HUES6 (cell line): Measurements from ENCODE around the gene TPO.
"Not testable (repeated sequence)": the region's sequence is repeated elsewhere in the genome, so short reads cannot be mapped to it uniquely, and the experiment has no call there.

Experiments used
- H3K27ac ChIP-seq: 2 replicates; pipeline ENCODE4 v1.7.0; 2013; ENCODE audit warnings: low read depth, mild to moderate bottlenecking, low read length, inconsistent platforms
- H3K27me3 ChIP-seq: 2 replicates; pipeline ENCODE4 v1.6.1; 2013; ENCODE audit warnings: low read length; ENCODE audit not compliant: control insufficient read depth, insufficient read depth
- H3K36me3 ChIP-seq: 2 replicates; pipeline ENCODE4 v1.6.1; 2013; ENCODE audit warnings: low read length; ENCODE audit not compliant: control insufficient read depth, insufficient read depth
- H3K4me1 ChIP-seq: 2 replicates; pipeline ENCODE4 v1.6.1; 2013; ENCODE audit warnings: low read length; ENCODE audit not compliant: control insufficient read depth, insufficient read depth
- H3K4me3 ChIP-seq: 2 replicates; pipeline ENCODE4 v1.5.1; 2013; ENCODE audit warnings: low read depth, low read length
- H3K9ac ChIP-seq: one replicate; pipeline ENCODE4 v1.6.1; 2013; ENCODE audit warnings: mild to moderate bottlenecking, low read length
- H3K9me3 ChIP-seq: 2 replicates; pipeline ENCODE4 v1.6.1; 2013; ENCODE audit warnings: low read depth, low read length; ENCODE audit not compliant: control insufficient read depth, insufficient read depth

Gene TPO

DNA sequence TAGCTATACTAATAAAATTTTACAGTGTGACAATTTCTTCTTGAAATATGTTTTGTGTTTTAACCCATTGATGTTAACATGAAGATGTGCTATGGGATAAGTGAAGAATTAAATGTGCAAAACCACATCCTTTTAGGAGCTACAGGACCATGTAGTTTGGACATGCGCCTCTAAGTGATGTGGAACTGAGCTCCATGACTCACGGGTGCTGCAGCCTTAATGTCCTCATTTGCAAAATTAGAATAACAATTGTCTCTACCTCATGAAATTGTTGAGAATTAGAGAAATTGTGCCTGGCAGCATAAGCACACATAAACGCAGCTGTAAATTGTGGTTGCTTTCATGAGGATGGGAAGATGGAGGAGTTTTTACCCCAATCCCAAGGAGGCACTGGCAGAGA is 31.6 kb upstream of the TPO start:
- Histone ChIP-seq H3K27me3 (no peaks in the 10 kb centered on the region; the same call in 1 of the 2 replicates), H3K9me3 (no peaks in the 10 kb centered on the region), H3K9ac (no peak overlapping the region), H3K27ac (no peak overlapping the region), H3K4me1 (peaks cover 8% of the 10 kb centered on the region; the same call in 1 of the 2 replicates), H3K4me3 (no peak overlapping the region), H3K36me3 (no peaks in the 10 kb centered on the region)

DNA sequence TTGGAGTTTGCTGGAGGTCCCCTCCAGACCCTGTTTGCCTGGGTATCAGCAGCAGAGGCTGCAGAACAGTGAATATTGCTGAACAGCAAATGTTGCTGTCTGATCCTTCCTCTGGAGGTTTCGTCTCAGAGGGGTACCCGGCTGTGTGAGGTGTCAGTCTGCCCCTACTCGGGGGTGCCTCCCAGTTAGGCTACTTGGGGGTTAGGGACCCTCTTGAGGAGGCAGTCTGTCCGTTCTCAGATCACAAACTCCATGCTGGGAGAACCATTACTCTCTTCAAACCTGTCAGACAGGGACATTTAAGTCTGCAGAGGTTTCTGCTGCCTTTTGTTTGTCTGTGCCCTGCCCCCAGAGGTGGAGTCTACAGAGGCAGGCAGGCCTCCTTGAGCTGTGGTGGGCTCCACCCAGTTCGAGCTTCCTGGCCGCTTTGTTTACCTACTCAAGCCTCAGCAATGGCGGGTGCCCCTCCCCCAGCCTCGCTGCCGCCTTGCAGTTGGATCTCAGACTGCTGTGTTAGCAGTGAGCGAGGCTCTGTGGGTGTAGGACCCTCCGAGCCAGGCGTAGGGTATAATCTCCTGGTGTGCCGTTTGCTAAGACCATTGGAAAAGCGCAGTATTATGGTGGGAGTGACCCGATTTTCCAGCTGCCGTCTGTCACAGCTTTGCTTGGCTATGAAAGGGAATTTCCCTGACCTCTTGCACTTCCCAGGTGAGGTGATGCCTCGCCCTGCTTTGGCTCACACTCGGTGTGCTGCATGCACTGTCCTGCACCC is 25.1 kb upstream of the TPO start:
- not testable (repeated sequence) for H3K36me3 ChIP-seq, H3K27ac ChIP-seq, H3K9me3 ChIP-seq, H3K4me1 ChIP-seq, H3K27me3 ChIP-seq
- H3K4me3 ChIP-seq = peak overlapping the region; percentile 60
- peak overlapping the region; percentile 46 for H3K9ac ChIP-seq

DNA sequence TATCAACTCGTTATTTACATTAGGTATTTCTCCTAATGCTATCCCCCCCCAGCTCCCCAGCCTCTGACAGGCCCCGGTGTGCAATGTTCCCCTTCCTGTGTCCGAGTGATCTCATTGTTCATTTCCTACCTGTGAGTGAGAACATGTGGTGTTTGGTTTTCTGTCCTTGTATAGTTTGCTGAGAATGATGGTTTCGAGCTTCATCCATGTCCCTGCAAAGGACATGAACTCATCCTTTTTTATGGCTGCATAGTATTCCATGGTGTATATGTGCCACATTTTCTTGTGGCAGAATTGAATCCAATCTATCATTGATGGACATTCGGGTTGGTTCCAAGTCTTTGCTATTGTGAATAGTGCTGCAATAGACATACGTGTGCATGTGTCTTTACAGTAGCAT is 23.1 kb upstream of the TPO start:
- not testable (repeated sequence) for H3K9ac ChIP-seq, H3K36me3 ChIP-seq, H3K9me3 ChIP-seq, H3K4me1 ChIP-seq, H3K27ac ChIP-seq, H3K27me3 ChIP-seq, H3K4me3 ChIP-seq

GRCh38 chr2:1393321-1393720 is 19.9 kb upstream of the TPO start:
- no peaks in the 10 kb centered on the region for H3K4me1 ChIP-seq
- no peaks in the 10 kb centered on the region for H3K27me3 ChIP-seq
- H3K27ac ChIP-seq = no peak overlapping the region
- no peak overlapping the region for H3K4me3 ChIP-seq
- no peaks in the 10 kb centered on the region for H3K9me3 ChIP-seq
- no peaks in the 10 kb centered on the region for H3K36me3 ChIP-seq
- H3K9ac ChIP-seq = no peak overlapping the region

DNA sequence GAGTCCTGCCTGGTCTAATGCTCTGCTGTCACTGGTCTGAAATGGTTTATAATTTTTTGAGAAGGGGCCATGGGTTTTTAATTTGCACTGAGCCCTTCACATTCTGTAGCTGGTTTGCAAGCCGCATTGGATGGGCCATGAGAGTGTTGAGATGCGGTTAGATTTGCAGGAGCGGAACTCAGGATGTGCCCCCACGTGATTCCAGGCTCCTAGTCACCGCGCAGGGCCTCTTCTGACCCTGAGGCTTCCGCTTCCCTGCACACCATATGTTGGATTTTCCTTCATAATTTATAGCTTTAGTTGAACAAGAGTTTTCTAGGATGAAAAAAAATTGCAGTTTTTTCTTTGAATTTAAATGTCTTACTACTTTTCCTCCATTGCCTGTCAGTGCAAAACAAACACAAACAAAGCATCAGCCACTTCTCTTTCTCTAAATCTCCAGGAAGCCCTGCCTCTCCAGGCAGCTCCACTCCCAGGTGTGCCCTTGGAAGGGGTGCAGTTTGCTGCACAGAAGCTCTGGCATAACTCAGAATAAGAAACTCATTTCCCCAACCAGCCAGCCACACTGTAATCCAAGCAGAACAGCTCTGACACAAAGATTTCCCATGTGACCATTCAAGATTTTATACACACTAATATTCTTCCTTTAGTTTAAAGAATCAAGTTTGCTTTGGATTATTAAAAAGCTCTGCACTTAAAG is 18.4 kb upstream of the TPO start:
- no peaks in the 10 kb centered on the region for H3K9me3 ChIP-seq
- H3K36me3 ChIP-seq = no peaks in the 10 kb centered on the region
- H3K27ac ChIP-seq = no peak overlapping the region
- no peaks in the 10 kb centered on the region for H3K27me3 ChIP-seq
- no peak overlapping the region for H3K9ac ChIP-seq
- no peaks in the 10 kb centered on the region for H3K4me1 ChIP-seq
- H3K4me3 ChIP-seq = no peak overlapping the region

DNA sequence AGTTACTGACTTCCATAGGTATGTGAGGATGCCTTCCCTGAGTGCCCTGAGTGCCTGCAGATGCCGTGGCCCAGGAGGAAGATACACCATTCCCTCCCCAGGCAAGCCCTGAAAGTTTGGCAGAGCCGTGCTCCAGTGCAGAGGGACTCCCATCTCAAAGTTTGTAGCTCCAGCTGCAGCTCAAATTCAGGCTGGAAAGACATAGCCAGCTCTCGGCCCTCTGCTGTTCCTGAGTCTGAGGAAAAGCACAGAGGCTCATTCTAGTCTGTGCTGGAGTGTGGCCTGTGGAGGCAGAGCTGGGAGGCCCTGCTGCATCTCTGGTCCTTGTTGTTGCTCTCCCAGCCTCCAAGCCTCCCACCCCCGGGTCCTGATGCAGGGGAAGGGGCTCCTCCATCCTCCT is 15.9 kb upstream of the TPO start:
- no peaks in the 10 kb centered on the region for H3K36me3 ChIP-seq
- H3K4me1 ChIP-seq = no peaks in the 10 kb centered on the region
- H3K9me3 ChIP-seq = no peaks in the 10 kb centered on the region

GRCh38 chr2:1398191-1398590 is 15.1 kb upstream of the TPO start:
- no peak overlapping the region for H3K9ac ChIP-seq
- H3K4me1 ChIP-seq = no peaks in the 10 kb centered on the region
- no peak overlapping the region for H3K27ac ChIP-seq
- no peak overlapping the region for H3K4me3 ChIP-seq
- H3K27me3 ChIP-seq = no peaks in the 10 kb centered on the region
- no peaks in the 10 kb centered on the region for H3K36me3 ChIP-seq
- H3K9me3 ChIP-seq = no peaks in the 10 kb centered on the region

More for the DNA sequence above, 15.9 kb upstream of the TPO start:
- Histone ChIP-seq H3K27me3 (no peaks in the 10 kb centered on the region), H3K4me3 (no peak overlapping the region), H3K9ac (no peak overlapping the region), H3K27ac (no peak overlapping the region)

GRCh38 chr2:1400943-1401735 is 12.1 kb upstream of the TPO start:
- H3K4me1 ChIP-seq = no peaks in the 10 kb centered on the region
- H3K9me3 ChIP-seq = no peaks in the 10 kb centered on the region
- H3K9ac ChIP-seq = no peak overlapping the region
- no peak overlapping the region for H3K4me3 ChIP-seq
- no peaks in the 10 kb centered on the region for H3K27me3 ChIP-seq
- no peaks in the 10 kb centered on the region for H3K36me3 ChIP-seq
- no peak overlapping the region for H3K27ac ChIP-seq

DNA sequence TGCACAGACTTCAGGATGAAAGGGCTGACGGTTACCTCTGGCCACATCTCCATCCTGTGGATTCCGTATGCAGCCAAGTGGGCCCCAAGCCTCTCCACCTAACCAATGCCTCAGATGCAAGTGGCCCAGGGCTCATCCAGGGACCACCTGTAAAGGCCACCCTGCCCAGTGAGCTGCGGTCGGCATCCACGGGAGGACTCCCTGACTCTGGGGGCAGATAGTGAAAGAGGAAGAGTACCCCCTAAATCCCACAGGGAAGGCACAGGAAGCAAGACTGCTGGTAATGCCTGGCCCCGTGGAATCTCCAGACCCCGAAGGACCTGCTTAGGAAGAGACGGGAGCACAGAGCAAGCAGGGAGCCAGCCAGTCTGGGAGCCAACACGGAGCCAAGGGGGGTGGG is 11.2 kb upstream of the TPO start:
- no peaks in the 10 kb centered on the region for H3K9me3 ChIP-seq
- H3K36me3 ChIP-seq = no peaks in the 10 kb centered on the region
- H3K27me3 ChIP-seq = no peaks in the 10 kb centered on the region
- H3K4me3 ChIP-seq = no peak overlapping the region
- no peaks in the 10 kb centered on the region for H3K4me1 ChIP-seq
- H3K27ac ChIP-seq = no peak overlapping the region
- H3K9ac ChIP-seq = no peak overlapping the region

DNA sequence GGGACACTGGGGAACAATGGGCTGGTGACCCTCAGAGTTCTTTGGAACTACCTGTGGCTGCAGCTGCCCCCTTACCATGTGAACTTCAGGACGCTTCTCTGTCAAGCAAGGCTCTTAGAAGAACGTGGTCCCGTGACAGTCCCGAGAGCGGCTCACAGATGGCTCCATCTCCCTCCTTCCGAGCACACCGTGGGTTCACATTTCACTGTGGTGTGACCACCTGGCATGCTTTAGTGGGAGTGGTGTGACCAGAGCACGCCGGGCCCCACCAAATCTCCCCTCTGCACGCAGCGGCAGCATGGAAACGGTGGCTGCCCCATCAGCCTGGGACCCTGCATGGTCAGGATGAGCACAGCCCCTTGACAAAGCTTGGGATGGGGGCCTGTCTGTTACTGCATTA is 9.7 kb upstream of the TPO start:
- Histone ChIP-seq H3K27me3 (no peaks in the 10 kb centered on the region), H3K9me3 (no peaks in the 10 kb centered on the region), H3K9ac (no peak overlapping the region), H3K27ac (no peak overlapping the region), H3K4me1 (no peaks in the 10 kb centered on the region), H3K36me3 (no peaks in the 10 kb centered on the region), H3K4me3 (no peak overlapping the region)

GRCh38 chr2:1405124-1405523 is 8.1 kb upstream of the TPO start:
- Histone ChIP-seq H3K27ac (no peak overlapping the region), H3K9ac (no peak overlapping the region), H3K4me1 (no peaks in the 10 kb centered on the region), H3K4me3 (no peak overlapping the region), H3K27me3 (no peaks in the 10 kb centered on the region), H3K9me3 (no peaks in the 10 kb centered on the region), H3K36me3 (no peaks in the 10 kb centered on the region)
